HG03342 (cell line): ENCODE measurements around the gene CREBZF.

ENCODE experiments used
- ATAC-seq: cut with Tn5 transposase; IDR thresholded peaks from one replicate; pipeline ENCODE4 v1.9.1; 2021; ENCODE audit warnings: mild to moderate bottlenecking, moderate library complexity; ENCODE audit not compliant: unreplicated experiment

The CREBZF gene

GRCh38 chr11:85664615-85665481 lies at the start of gene CREBZF:
TSS of gene CREBZF (minus strand) at chr11:85665129. CDS start at chr11:85664875, 254 bp downstream.
- ATAC-seq: peak; percentile 87

- ATAC-seq: no peak
Measured at GRCh38 chr11:85712953-85713352, 48.0 kb upstream of the CREBZF start.

- ATAC-seq: no peak
Measured at GRCh38 chr11:85710917-85711316, 46.0 kb upstream of the CREBZF start.

GRCh38 chr11:85709941-85710702 lies 45.2 kb upstream of the CREBZF start:
- ATAC-seq: no peak

- no peak for ATAC-seq
Measured at GRCh38 chr11:85705800-85706199, 40.9 kb upstream of the CREBZF start.

- ATAC-seq: no peak
Measured at GRCh38 chr11:85704967-85705366, 40.0 kb upstream of the CREBZF start.

GRCh38 chr11:85699957-85700741 lies 35.2 kb upstream of the CREBZF start:
- peak; percentile 88 for ATAC-seq

GRCh38 chr11:85698195-85698594 lies 33.3 kb upstream of the CREBZF start:
- ATAC-seq: no peak

- no peak for ATAC-seq
Measured at GRCh38 chr11:85697747-85698146, 32.8 kb upstream of the CREBZF start.

- ATAC-seq: no peak
Measured at GRCh38 chr11:85695546-85695945, 30.6 kb upstream of the CREBZF start.

GRCh38 chr11:85694385-85694980 lies 29.6 kb upstream of the CREBZF start:
- ATAC-seq: peak; percentile 42

- no peak for ATAC-seq
Measured at GRCh38 chr11:85685820-85686459, 21.0 kb upstream of the CREBZF start, which contains the start of gene CCDC89. TSS of gene CCDC89 (minus strand) at chr11:85686195. CDS start at chr11:85686130, 65 bp downstream.

GRCh38 chr11:85685125-85685819 lies 20.3 kb upstream of the CREBZF start:
- ATAC-seq: no peak

GRCh38 chr11:85682330-85683305 lies 17.7 kb upstream of the CREBZF start:
- ATAC-seq: peak; percentile 85

- no peak for ATAC-seq
Measured at GRCh38 chr11:85680897-85681296, 16.0 kb upstream of the CREBZF start.

- no peak for ATAC-seq
Measured at GRCh38 chr11:85679576-85679975, 14.6 kb upstream of the CREBZF start.

- ATAC-seq: no peak
Measured at GRCh38 chr11:85673393-85673792, 8.5 kb upstream of the CREBZF start.

GRCh38 chr11:85672105-85672902 lies 7.4 kb upstream of the CREBZF start:
- ATAC-seq: no peak
